HepG2 (cell line): ENCODE results near the gene TOR4A. TPM values are rescaled to one million over a fixed set of nuclear protein-coding genes. Genes with fewer than 3 reads are reported as not detected.

Source experiments
- AKAP8 ChIP-seq: sonication (generic); formaldehyde crosslinking; IDR thresholded peaks from 2 replicates; pipeline ENCODE4 v1.5.1; 2020; ENCODE audit warnings: mild to moderate bottlenecking, missing genetic modification reagents
- ATF4 ChIP-seq, 2 experiments: fragments of 450-650 bp in 1 of 2; sonication (generic) in 1 of 2; formaldehyde crosslinking; IDR thresholded peaks; 2 replicates each; pipeline versions ENCODE4 v1.5.0 to v1.8.0; 2020 to 2022; ENCODE audit warnings: mild to moderate bottlenecking in 1 of 2, missing genetic modification reagents in 1 of 2
- BRCA1 ChIP-seq: sonication (generic); formaldehyde crosslinking; IDR thresholded peaks from 2 replicates; pipeline ENCODE4 v1.4.0; 2020; ENCODE audit warnings: missing genetic modification reagents
- ELF1 ChIP-seq: sonication (generic); formaldehyde crosslinking; IDR thresholded peaks from 2 replicates; pipeline ENCODE4 v1.4.0; 2020; ENCODE audit warnings: missing genetic modification reagents
- FIP1L1 ChIP-seq: fragments of 200-400 bp; formaldehyde crosslinking; IDR thresholded peaks from 2 replicates; pipeline ENCODE4 v1.6.1; 2018; ENCODE audit warnings: low read depth, mild to moderate bottlenecking, low read length, moderate library complexity, borderline replicate concordance; ENCODE audit not compliant: insufficient read depth
- FOXP4 ChIP-seq: sonication (generic); formaldehyde crosslinking; IDR thresholded peaks from 2 replicates; pipeline ENCODE4 v1.4.0; 2020; ENCODE audit warnings: missing genetic modification reagents
- HES4 ChIP-seq: sonication (generic); formaldehyde crosslinking; IDR thresholded peaks from 2 replicates; pipeline ENCODE4 v1.9.0; 2021; ENCODE audit warnings: mild to moderate bottlenecking, missing genetic modification reagents, borderline replicate concordance
- HHEX ChIP-seq: IDR thresholded peaks from 2 replicates; pipeline ENCODE4 v1.6.1; 2016; ENCODE audit warnings: control low read depth
- HNF4A ChIP-seq: sonication (generic); formaldehyde crosslinking; IDR thresholded peaks from 2 replicates; pipeline ENCODE4 v1.4.0; 2020; ENCODE audit warnings: missing genetic modification reagents
- HNRNPL ChIP-seq: fragments of 200-400 bp; formaldehyde crosslinking; IDR thresholded peaks from 2 replicates; pipeline ENCODE4 v1.6.1; 2017; ENCODE audit warnings: mild to moderate bottlenecking, low read depth, low read length
- HOMEZ ChIP-seq: IDR thresholded peaks from 2 replicates; pipeline ENCODE4 v1.6.1; 2016; ENCODE audit warnings: low read depth
- KLF13 ChIP-seq: sonication (generic); formaldehyde crosslinking; IDR thresholded peaks from 2 replicates; pipeline ENCODE4 v1.4.0; 2020; ENCODE audit warnings: mild to moderate bottlenecking, missing genetic modification reagents
- MATR3 ChIP-seq: sonication (generic); formaldehyde crosslinking; IDR thresholded peaks from 2 replicates; pipeline ENCODE4 v1.4.0; 2020; ENCODE audit warnings: missing genetic modification reagents
- MNT ChIP-seq: fragments of 450-650 bp; IDR thresholded peaks from 2 replicates; pipeline ENCODE4 v1.6.1; 2016
- PHB2 ChIP-seq: fragments of 450-650 bp; IDR thresholded peaks from 2 replicates; pipeline ENCODE4 v1.6.1; 2018; ENCODE audit not compliant: partially characterized antibody
- POGZ ChIP-seq: sonication (generic); formaldehyde crosslinking; IDR thresholded peaks from 2 replicates; pipeline ENCODE4 v1.4.0; 2020; ENCODE audit warnings: mild to moderate bottlenecking, missing genetic modification reagents
- SMARCE1 ChIP-seq: fragments of 450-650 bp; IDR thresholded peaks from 2 replicates; pipeline ENCODE4 v1.6.1; 2017; ENCODE audit warnings: borderline replicate concordance
- STAG1 ChIP-seq: sonication (generic); formaldehyde crosslinking; IDR thresholded peaks from 2 replicates; pipeline ENCODE4 v1.4.0; 2020; ENCODE audit warnings: missing genetic modification reagents
- THYN1 ChIP-seq: sonication (generic); formaldehyde crosslinking; IDR thresholded peaks from 2 replicates; pipeline ENCODE4 v1.8.1; 2023; ENCODE audit warnings: low read depth, mild to moderate bottlenecking, moderate library complexity, missing genetic modification reagents, borderline replicate concordance
- U2AF2 ChIP-seq: fragments of 200-400 bp; formaldehyde crosslinking; IDR thresholded peaks from 2 replicates; pipeline ENCODE4 v1.6.1; 2017; ENCODE audit warnings: low read depth, mild to moderate bottlenecking, low read length
- ZC3H13 ChIP-seq: sonication (generic); formaldehyde crosslinking; IDR thresholded peaks from 2 replicates; pipeline ENCODE4 v1.8.1; 2023; ENCODE audit warnings: mild to moderate bottlenecking, missing genetic modification reagents, moderate library complexity
- ZFP90 ChIP-seq: sonication (generic); formaldehyde crosslinking; IDR thresholded peaks from 2 replicates; pipeline ENCODE4 v1.8.0; 2022; ENCODE audit warnings: missing genetic modification reagents, mild to moderate bottlenecking, inconsistent platforms, borderline replicate concordance
- ZNF124 ChIP-seq: sonication (generic); formaldehyde crosslinking; IDR thresholded peaks from 2 replicates; pipeline ENCODE4 v1.4.0; 2020; ENCODE audit warnings: missing genetic modification reagents
- ZNF30 ChIP-seq: sonication (generic); formaldehyde crosslinking; IDR thresholded peaks from 2 replicates; pipeline ENCODE4 v1.5.0; 2020; ENCODE audit warnings: mild to moderate bottlenecking, missing genetic modification reagents
- ZNF446 ChIP-seq: sonication (generic); formaldehyde crosslinking; IDR thresholded peaks from 2 replicates; pipeline ENCODE4 v1.5.0; 2020; ENCODE audit warnings: mild to moderate bottlenecking, missing genetic modification reagents
- ZNF816 ChIP-seq: sonication (generic); formaldehyde crosslinking; IDR thresholded peaks from 2 replicates; pipeline ENCODE4 v1.8.0; 2022; ENCODE audit warnings: missing genetic modification reagents, mild to moderate bottlenecking, borderline replicate concordance
- polyA plus RNA-seq, 8 experiments: library from polyadenylated mRNA; depleted of rRNA in 3 of 8; stranded (reverse) in 7 of 8; unstranded in 1 of 8; fragments of >200 nt; fragmentation: Illumina TruSeq in 4 of 8; extraction: Trizol in 4 of 8; gene quantifications; 2 replicates each; pipeline versions ENCODE4 v1.2.1 to v1.2.3, GENCODE V29; 2011 to 2016; ENCODE audit warnings: low read depth in 4 of 8, missing spikeins in 1 of 8, mixed read lengths in 1 of 8; ENCODE audit not compliant: insufficient read depth in 1 of 8
- total RNA-seq, 5 experiments: library from RNA; depleted of rRNA; stranded (reverse); fragments of >200 nt; fragmentation: Illumina TruSeq; extraction: Trizol; gene quantifications; 2 replicates each; pipeline ENCODE4 v1.2.3, GENCODE V29; 2016; ENCODE audit warnings: low read depth in 1 of 5

Gene TOR4A
- total and polyA plus RNA-seq, 2 of the 13 experiments (the other 11 are each of a cell fraction or from before 2014, with no cell fraction given), result 11.1 to 14.2 TPM

- no peak for TF ChIP-seq ZNF446
- no peak for TF ChIP-seq SMARCE1
- TF ChIP-seq ZC3H13 (CRISPR knock-in tag), result peak; percentile 76
- no peak for TF ChIP-seq THYN1 (CRISPR knock-in tag)
- no peak for TF ChIP-seq HOMEZ (CRISPR knock-in tag)
- no peak for TF ChIP-seq ZFP90 (CRISPR knock-in tag)
- no peak for TF ChIP-seq FOXP4 (CRISPR knock-in tag)
- TF ChIP-seq BRCA1 (CRISPR knock-in tag), result no peak
- TF ChIP-seq FIP1L1, result no peak
- no peak for TF ChIP-seq ELF1 (CRISPR knock-in tag)
- TF ChIP-seq KLF13 (CRISPR knock-in tag), result no peak
- TF ChIP-seq ZNF30 (CRISPR knock-in tag), result no peak
- TF ChIP-seq HHEX, result no peak
- no peak for TF ChIP-seq PHB2
- TF ChIP-seq POGZ, result no peak
- TF ChIP-seq HNF4A (CRISPR knock-in tag), result peak; percentile 52
- TF ChIP-seq ZNF124 (CRISPR knock-in tag), result no peak
- TF ChIP-seq ATF4 (CRISPR knock-in tag; IDR thresholded peaks at IDR 0.05), result no peak
- no peak for TF ChIP-seq MNT
- TF ChIP-seq HNRNPL, result 0 out of 2 replicates have a peak, but pooled peaks have one; percentile 51
- no peak; the same call in 1 of the 2 replicates for TF ChIP-seq HES4 (CRISPR knock-in tag)
- no peak for TF ChIP-seq STAG1 (CRISPR knock-in tag)
- TF ChIP-seq U2AF2, result no peak
- no peak for TF ChIP-seq ZNF816 (CRISPR knock-in tag)
- peak; percentile 56; the same call in 1 of the 2 replicates for TF ChIP-seq AKAP8 (CRISPR knock-in tag)
- TF ChIP-seq MATR3 (CRISPR knock-in tag), result no peak
Measured at GRCh38 chr9:137234055-137234697, 43.4 kb upstream of the TOR4A start (continued).
